Measurements from ENCODE around the gene MPZL1.

The MPZL1 gene

GRCh38 chr1:167751676-167752075 lies 29.9 kb downstream of the MPZL1 start:
- Histone ChIP-seq H3K36me3 (ENCODE audit: control insufficient read depth, insufficient read depth, low read length) (no peaks in the 10 kb centered on the region), H3K9ac (ENCODE audit: low read length) (no peak overlapping the region), H3K9me3 (ENCODE audit: control insufficient read depth, insufficient read depth, low read depth, low read length) (no peaks in the 10 kb centered on the region), H3K4me3 (ENCODE audit: low read depth, low read length) (no peak overlapping the region), H3K27ac (ENCODE audit: low read depth, low read length) (no peak overlapping the region), H3K4me1 (ENCODE audit: control insufficient read depth, insufficient read depth, low read length) (peaks cover 6% of the 10 kb centered on the region; the same call in 1 of the 2 replicates), H3K27me3 (ENCODE audit: control insufficient read depth, insufficient read depth, low read length) (no peaks in the 10 kb centered on the region)

GRCh38 chr1:167752219-167752985 lies 30.6 kb downstream of the MPZL1 start:
- no peaks in the 10 kb centered on the region for H3K27me3 ChIP-seq (ENCODE audit: control insufficient read depth, insufficient read depth, low read length)
- peaks cover 10% of the 10 kb centered on the region; the same call in 1 of the 2 replicates for H3K4me1 ChIP-seq (ENCODE audit: control insufficient read depth, insufficient read depth, low read length)
- H3K4me3 ChIP-seq (ENCODE audit: low read depth, low read length): no peak overlapping the region
- H3K9me3 ChIP-seq (ENCODE audit: control insufficient read depth, insufficient read depth, low read depth, low read length): no peaks in the 10 kb centered on the region
- no peak overlapping the region for H3K9ac ChIP-seq (ENCODE audit: low read length)
- H3K36me3 ChIP-seq (ENCODE audit: control insufficient read depth, insufficient read depth, low read length): no peaks in the 10 kb centered on the region
- H3K27ac ChIP-seq (ENCODE audit: low read depth, low read length): no peak overlapping the region

- Histone ChIP-seq H3K4me1 (ENCODE audit: control insufficient read depth, insufficient read depth, low read length) (peaks cover 23% of the 10 kb centered on the region; the same call in 1 of the 2 replicates), H3K9ac (ENCODE audit: low read length) (no peak overlapping the region), H3K27ac (ENCODE audit: low read depth, low read length) (no peak overlapping the region), H3K9me3 (ENCODE audit: control insufficient read depth, insufficient read depth, low read depth, low read length) (no peaks in the 10 kb centered on the region), H3K36me3 (ENCODE audit: control insufficient read depth, insufficient read depth, low read length) (no peaks in the 10 kb centered on the region), H3K27me3 (ENCODE audit: control insufficient read depth, insufficient read depth, low read length) (no peaks in the 10 kb centered on the region), H3K4me3 (ENCODE audit: low read depth, low read length) (no peak overlapping the region)
Observed at GRCh38 chr1:167755654-167756053, 33.9 kb downstream of the MPZL1 start.

GRCh38 chr1:167756730-167757405 lies 35.1 kb downstream of the MPZL1 start:
- H3K4me1 ChIP-seq (ENCODE audit: control insufficient read depth, insufficient read depth, low read length): peaks cover 31% of the 10 kb centered on the region; the same call in 1 of the 2 replicates
- H3K36me3 ChIP-seq (ENCODE audit: control insufficient read depth, insufficient read depth, low read length): no peaks in the 10 kb centered on the region
- no peak overlapping the region for H3K27ac ChIP-seq (ENCODE audit: low read depth, low read length)

GRCh38 chr1:167757433-167758309 lies 35.9 kb downstream of the MPZL1 start:
- H3K27ac ChIP-seq (ENCODE audit: low read depth, low read length): no peak overlapping the region
- no peak overlapping the region for H3K4me3 ChIP-seq (ENCODE audit: low read depth, low read length)
- H3K27me3 ChIP-seq (ENCODE audit: control insufficient read depth, insufficient read depth, low read length): no peaks in the 10 kb centered on the region
- peaks cover 28% of the 10 kb centered on the region; the same call in 1 of the 2 replicates for H3K4me1 ChIP-seq (ENCODE audit: control insufficient read depth, insufficient read depth, low read length)
- no peak overlapping the region for H3K9ac ChIP-seq (ENCODE audit: low read length)
- no peaks in the 10 kb centered on the region for H3K9me3 ChIP-seq (ENCODE audit: control insufficient read depth, insufficient read depth, low read depth, low read length)
- no peaks in the 10 kb centered on the region for H3K36me3 ChIP-seq (ENCODE audit: control insufficient read depth, insufficient read depth, low read length)

More at GRCh38 chr1:167756730-167757405, 35.1 kb downstream of the MPZL1 start:
- Histone ChIP-seq H3K9me3 (ENCODE audit: control insufficient read depth, insufficient read depth, low read depth, low read length) (no peaks in the 10 kb centered on the region), H3K9ac (ENCODE audit: low read length) (no peak overlapping the region), H3K4me3 (ENCODE audit: low read depth, low read length) (no peak overlapping the region), H3K27me3 (ENCODE audit: control insufficient read depth, insufficient read depth, low read length) (no peaks in the 10 kb centered on the region)

GRCh38 chr1:167761400-167761799 lies 39.6 kb downstream of the MPZL1 start:
- H3K4me1 ChIP-seq (ENCODE audit: control insufficient read depth, insufficient read depth, low read length): peaks cover 28% of the 10 kb centered on the region; the same call in 1 of the 2 replicates
- no peaks in the 10 kb centered on the region for H3K9me3 ChIP-seq (ENCODE audit: control insufficient read depth, insufficient read depth, low read depth, low read length)
- H3K36me3 ChIP-seq (ENCODE audit: control insufficient read depth, insufficient read depth, low read length): peaks cover 9% of the 10 kb centered on the region
- H3K27me3 ChIP-seq (ENCODE audit: control insufficient read depth, insufficient read depth, low read length): no peaks in the 10 kb centered on the region
- no peak overlapping the region for H3K9ac ChIP-seq (ENCODE audit: low read length)
- no peak overlapping the region for H3K4me3 ChIP-seq (ENCODE audit: low read depth, low read length)
- no peak overlapping the region for H3K27ac ChIP-seq (ENCODE audit: low read depth, low read length)

GRCh38 chr1:167762061-167762746 lies 40.4 kb downstream of the MPZL1 start:
- H3K4me1 ChIP-seq (ENCODE audit: control insufficient read depth, insufficient read depth, low read length): peaks cover 23% of the 10 kb centered on the region; the same call in 1 of the 2 replicates

GRCh38 chr1:167763525-167764220 lies 41.9 kb downstream of the MPZL1 start:
- H3K27me3 ChIP-seq (ENCODE audit: control insufficient read depth, insufficient read depth, low read length): peaks cover 10% of the 10 kb centered on the region
- no peaks in the 10 kb centered on the region for H3K9me3 ChIP-seq (ENCODE audit: control insufficient read depth, insufficient read depth, low read depth, low read length)
- H3K4me3 ChIP-seq (ENCODE audit: low read depth, low read length): no peak overlapping the region
- peaks cover 29% of the 10 kb centered on the region for H3K36me3 ChIP-seq (ENCODE audit: control insufficient read depth, insufficient read depth, low read length)
- peaks cover 19% of the 10 kb centered on the region; the same call in 1 of the 2 replicates for H3K4me1 ChIP-seq (ENCODE audit: control insufficient read depth, insufficient read depth, low read length)
- H3K9ac ChIP-seq (ENCODE audit: low read length): no peak overlapping the region
- no peak overlapping the region for H3K27ac ChIP-seq (ENCODE audit: low read depth, low read length)

More at GRCh38 chr1:167762061-167762746, 40.4 kb downstream of the MPZL1 start:
- Histone ChIP-seq H3K9ac (ENCODE audit: low read length) (no peak overlapping the region), H3K4me3 (ENCODE audit: low read depth, low read length) (no peak overlapping the region), H3K27me3 (ENCODE audit: control insufficient read depth, insufficient read depth, low read length) (no peaks in the 10 kb centered on the region; the same call in 1 of the 2 replicates), H3K36me3 (ENCODE audit: control insufficient read depth, insufficient read depth, low read length) (peaks cover 16% of the 10 kb centered on the region), H3K27ac (ENCODE audit: low read depth, low read length) (no peak overlapping the region), H3K9me3 (ENCODE audit: control insufficient read depth, insufficient read depth, low read depth, low read length) (no peaks in the 10 kb centered on the region)

GRCh38 chr1:167764458-167765330 lies 42.9 kb downstream of the MPZL1 start:
- peaks cover 39% of the 10 kb centered on the region for H3K36me3 ChIP-seq (ENCODE audit: control insufficient read depth, insufficient read depth, low read length)
- H3K4me3 ChIP-seq (ENCODE audit: low read depth, low read length): no peak overlapping the region
- peaks cover 18% of the 10 kb centered on the region for H3K27me3 ChIP-seq (ENCODE audit: control insufficient read depth, insufficient read depth, low read length)
- H3K9ac ChIP-seq (ENCODE audit: low read length): no peak overlapping the region
- H3K9me3 ChIP-seq (ENCODE audit: control insufficient read depth, insufficient read depth, low read depth, low read length): no peaks in the 10 kb centered on the region
- H3K4me1 ChIP-seq (ENCODE audit: control insufficient read depth, insufficient read depth, low read length): peaks cover 15% of the 10 kb centered on the region; the same call in 1 of the 2 replicates
- no peak overlapping the region for H3K27ac ChIP-seq (ENCODE audit: low read depth, low read length)

All from HUES6 (cell line).